ENCODE measurements around the gene PTS. TPM values are rescaled to one million over a fixed set of nuclear protein-coding genes. Genes with fewer than 3 reads are reported as not detected.

PTS gene
- total RNA-seq, 1 experiment from 2014 or later: 48.6 TPM

DNA sequence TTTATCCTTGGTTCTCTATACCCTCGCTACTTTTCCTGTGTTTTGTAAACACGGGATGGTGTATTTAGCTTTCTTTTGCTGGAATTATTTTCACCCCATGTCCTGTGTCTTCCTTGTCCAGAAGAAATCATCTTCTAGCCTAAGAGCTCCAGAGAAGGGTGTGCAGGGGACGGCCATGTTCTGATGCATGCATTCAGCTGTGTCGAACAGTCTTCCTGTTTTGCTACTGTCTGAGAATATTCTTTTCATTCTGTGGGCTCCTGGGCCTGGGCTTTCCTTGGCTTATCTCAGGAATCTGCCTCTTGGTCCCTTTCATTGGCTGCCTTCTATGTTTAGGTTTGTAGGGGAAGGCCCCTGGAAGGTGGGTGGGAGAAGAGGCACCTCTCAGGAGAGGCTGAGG is 45.0 kb downstream of the PTS start:
- Mint-ChIP-seq H3K27ac (peak overlapping the region in 1 of 3 experiments; percentile 90; a peak in 2 of 7 replicates), H3K36me3 (ENCODE audit: insufficient read depth in 1 of 3, low read depth in 3 of 3) (no peaks in the 10 kb centered on the region), H3K4me1 (peaks cover 10 to 17% of the 10 kb centered on the region in 2 experiments), H3K9me3 (no peaks in the 10 kb centered on the region), H3K4me3 (no peak overlapping the region), H3K27me3 (ENCODE audit: low read depth) (no peaks in the 10 kb centered on the region; the same call in none of the 2 replicates)
- no peaks in the 10 kb centered on the region for H3K79me2 ChIP-seq (ENCODE audit: insufficient read depth, low read length)
- H4K20me1 ChIP-seq (ENCODE audit: control insufficient read depth, insufficient read depth, insufficient read length): no peaks in the 10 kb centered on the region
- no peaks in the 10 kb centered on the region for H3K27me3 ChIP-seq (ENCODE audit: insufficient read depth, low read length)
- H4K5ac ChIP-seq (ENCODE audit: insufficient read length, low read depth, low read length): no peak overlapping the region
- no peak overlapping the region for H2BK15ac ChIP-seq (ENCODE audit: low read depth, low read length)
- H2BK12ac ChIP-seq (ENCODE audit: insufficient read length, low read depth, low read length): no peak overlapping the region
- H2AFZ ChIP-seq (ENCODE audit: low read length): no peak overlapping the region
- no peak overlapping the region for H3K4me2 ChIP-seq (ENCODE audit: insufficient read depth, insufficient read length, low read length)
- no peak overlapping the region for H4K8ac ChIP-seq (replicated peaks; ENCODE audit: insufficient read length, low read depth, low read length)
- DNase-seq: no peak
- no peak overlapping the region for H2BK20ac ChIP-seq (ENCODE audit: low read depth, low read length, poor library complexity, severe bottlenecking)
- no peak overlapping the region for H3K23ac ChIP-seq (ENCODE audit: insufficient read length, low read depth, low read length)
- H2BK120ac ChIP-seq (ENCODE audit: low read depth, low read length, poor library complexity, severe bottlenecking): no peak overlapping the region
- no peak overlapping the region for H3K14ac ChIP-seq (ENCODE audit: insufficient read depth, low read length)
- H3K79me1 ChIP-seq (ENCODE audit: insufficient read depth, low read depth, low read length, poor library complexity, severe bottlenecking): no peaks in the 10 kb centered on the region
- no peak overlapping the region for H3K9ac ChIP-seq (ENCODE audit: extremely low read depth, insufficient read length, low read length)
- no peak overlapping the region for H3K18ac ChIP-seq (ENCODE audit: insufficient read length, low read depth, low read length)
- H2AK5ac ChIP-seq (ENCODE audit: insufficient read length, low read length): no peak overlapping the region
- no peaks in the 10 kb centered on the region for H3K9me3 ChIP-seq (ENCODE audit: control insufficient read depth, low read depth, low read length)
- H3K4me1 ChIP-seq (ENCODE audit: insufficient read depth, low read length): no peaks in the 10 kb centered on the region; the same call in 1 of the 2 replicates
- H3K27ac ChIP-seq (ENCODE audit: insufficient read length, low read depth, low read length): no peak overlapping the region
- no peak overlapping the region for H3K4ac ChIP-seq (ENCODE audit: low read depth, low read length)
- no peak overlapping the region for H3K56ac ChIP-seq (ENCODE audit: insufficient read length, low read depth, low read length)
- no peak overlapping the region for H3T11ph ChIP-seq (ENCODE audit: low read length)
- WGBS (ENCODE audit: extremely low coverage, insufficient read length, low lambda C conversion rate): no CpG with 5 or more reads among the region's 4 CpGs
- no peak overlapping the region for H2BK5ac ChIP-seq (ENCODE audit: insufficient read length, low read length)
- H3K23me2 ChIP-seq (ENCODE audit: insufficient read length, low read depth, low read length, poor library complexity, severe bottlenecking): no peaks in the 10 kb centered on the region
- TF ChIP-seq, protein P1, sequence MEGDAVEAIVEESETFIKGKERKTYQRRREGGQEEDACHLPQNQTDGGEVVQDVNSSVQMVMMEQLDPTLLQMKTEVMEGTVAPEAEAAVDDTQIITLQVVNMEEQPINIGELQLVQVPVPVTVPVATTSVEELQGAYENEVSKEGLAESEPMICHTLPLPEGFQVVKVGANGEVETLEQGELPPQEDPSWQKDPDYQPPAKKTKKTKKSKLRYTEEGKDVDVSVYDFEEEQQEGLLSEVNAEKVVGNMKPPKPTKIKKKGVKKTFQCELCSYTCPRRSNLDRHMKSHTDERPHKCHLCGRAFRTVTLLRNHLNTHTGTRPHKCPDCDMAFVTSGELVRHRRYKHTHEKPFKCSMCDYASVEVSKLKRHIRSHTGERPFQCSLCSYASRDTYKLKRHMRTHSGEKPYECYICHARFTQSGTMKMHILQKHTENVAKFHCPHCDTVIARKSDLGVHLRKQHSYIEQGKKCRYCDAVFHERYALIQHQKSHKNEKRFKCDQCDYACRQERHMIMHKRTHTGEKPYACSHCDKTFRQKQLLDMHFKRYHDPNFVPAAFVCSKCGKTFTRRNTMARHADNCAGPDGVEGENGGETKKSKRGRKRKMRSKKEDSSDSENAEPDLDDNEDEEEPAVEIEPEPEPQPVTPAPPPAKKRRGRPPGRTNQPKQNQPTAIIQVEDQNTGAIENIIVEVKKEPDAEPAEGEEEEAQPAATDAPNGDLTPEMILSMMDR (conservative IDR thresholded peaks at IDR 0.05): no peak
- H4K91ac ChIP-seq (ENCODE audit: insufficient read length, low read depth, low read length): no peak overlapping the region

Data from H9 (cell line).